Activated CD8-positive, alpha-beta memory T cell treated with anti-CD3 and anti-CD28 coated beads, Interleukin-2, amount 50 U/mL, for 48 hours (primary cell): ENCODE measurements around the gene ITPR3.

Experiments
- DNase-seq: peaks from one replicate; pipeline ENCODE4 v3.0.0-alpha.2; 2020

Gene ITPR3

GRCh38 chr6:33705268-33705885 is 84.3 kb downstream of the ITPR3 start:
- no peak for DNase-seq

- DNase-seq: no peak
These were observed 85.0 kb downstream of the ITPR3 start for GRCh38 chr6:33705955-33706725.

GRCh38 chr6:33707771-33708170 is 86.6 kb downstream of the ITPR3 start:
- DNase-seq: no peak

GRCh38 chr6:33708516-33709204 is 87.5 kb downstream of the ITPR3 start:
- DNase-seq: no peak

GRCh38 chr6:33709605-33710295 is 88.6 kb downstream of the ITPR3 start:
- DNase-seq: no peak

- DNase-seq: no peak
These were observed 89.4 kb downstream of the ITPR3 start for GRCh38 chr6:33710296-33711121.

GRCh38 chr6:33711140-33712129 is 90.3 kb downstream of the ITPR3 start, which contains the start of gene UQCC2:
TSS of gene UQCC2 (minus strand) at chr6:33711700. CDS start at chr6:33711686, 14 bp downstream.
- peak; percentile 98 for DNase-seq

- DNase-seq: no peak
These were observed 91.8 kb downstream of the ITPR3 start for GRCh38 chr6:33712914-33713313.

- no peak for DNase-seq
These were observed 92.7 kb downstream of the ITPR3 start for GRCh38 chr6:33713786-33714185.

GRCh38 chr6:33714385-33715040 is 93.4 kb downstream of the ITPR3 start:
- no peak for DNase-seq

GRCh38 chr6:33716379-33716778 is 95.3 kb downstream of the ITPR3 start:
- DNase-seq: no peak

GRCh38 chr6:33716890-33717632 is 95.9 kb downstream of the ITPR3 start:
- no peak for DNase-seq

GRCh38 chr6:33717934-33718455 is 96.9 kb downstream of the ITPR3 start:
- DNase-seq: no peak

- no peak for DNase-seq
These were observed 97.6 kb downstream of the ITPR3 start for GRCh38 chr6:33718713-33719112.

GRCh38 chr6:33719326-33719987 is 98.3 kb downstream of the ITPR3 start:
- DNase-seq: no peak

GRCh38 chr6:33720998-33721397 is 99.9 kb downstream of the ITPR3 start:
- no peak for DNase-seq

GRCh38 chr6:33721508-33721907 is 100.4 kb downstream of the ITPR3 start:
- no peak for DNase-seq

GRCh38 chr6:33722103-33722623 is 101.0 kb downstream of the ITPR3 start:
- no peak for DNase-seq
